ENCODE data around the gene ATP1B1. TPM values are rescaled to one million over a fixed set of nuclear protein-coding genes. Genes with fewer than 3 reads are reported as not detected.

Gene ATP1B1
- total and polyA plus RNA-seq, 9 donors = 8.3 to 26.6 (median 21.3) TPM

- H3K4me1 ChIP-seq (ENCODE audit: control insufficient read depth, insufficient read depth, low read length) = no peaks in the 10 kb centered on the region
- no peaks in the 10 kb centered on the region for H3K27me3 ChIP-seq (ENCODE audit: control insufficient read depth, insufficient read depth, low read length)
- no peak overlapping the region for H3K4me3 ChIP-seq (ENCODE audit: low read length)
- no peak for DNase-seq
- no peaks in the 10 kb centered on the region for H3K9me3 ChIP-seq (replicated peaks; ENCODE audit: control insufficient read depth, low read depth, low read length)
- WGBS (ENCODE audit: insufficient coverage) = 75% methylated on average over 1 of the region's 4 CpGs
- H3K27ac ChIP-seq (ENCODE audit: low read length) = no peak overlapping the region
- no peaks in the 10 kb centered on the region for H3K36me3 ChIP-seq (ENCODE audit: control insufficient read depth, insufficient read depth, low read length)
Measured at GRCh38 chr1:169091480-169091941, 15.0 kb upstream of the ATP1B1 start.

GRCh38 chr1:169092399-169092798, 14.1 kb upstream of the ATP1B1 start:
- no peaks in the 10 kb centered on the region for H3K36me3 ChIP-seq (ENCODE audit: control insufficient read depth, insufficient read depth, low read length)
- H3K4me3 ChIP-seq (ENCODE audit: low read length) = no peak overlapping the region
- H3K27me3 ChIP-seq (ENCODE audit: control insufficient read depth, insufficient read depth, low read length) = no peaks in the 10 kb centered on the region
- no peak overlapping the region for H3K27ac ChIP-seq (ENCODE audit: low read length)
- H3K9me3 ChIP-seq (replicated peaks; ENCODE audit: control insufficient read depth, low read depth, low read length) = no peaks in the 10 kb centered on the region
- no peaks in the 10 kb centered on the region for H3K4me1 ChIP-seq (ENCODE audit: control insufficient read depth, insufficient read depth, low read length)
- no peak for DNase-seq
- WGBS (ENCODE audit: insufficient coverage) = no CpG with 5 or more reads among the region's 2 CpGs

- Histone ChIP-seq H3K36me3 (ENCODE audit: control insufficient read depth, insufficient read depth, low read length) (no peaks in the 10 kb centered on the region), H3K4me1 (ENCODE audit: control insufficient read depth, insufficient read depth, low read length) (no peaks in the 10 kb centered on the region), H3K27me3 (ENCODE audit: control insufficient read depth, insufficient read depth, low read length) (no peaks in the 10 kb centered on the region), H3K27ac (ENCODE audit: low read length) (no peak overlapping the region), H3K9me3 (replicated peaks; ENCODE audit: control insufficient read depth, low read depth, low read length) (no peaks in the 10 kb centered on the region), H3K4me3 (ENCODE audit: low read length) (no peak overlapping the region)
- no peak for DNase-seq
- 69% methylated on average over 2 of the region's 4 CpGs for WGBS (ENCODE audit: insufficient coverage)
Measured at GRCh38 chr1:169094897-169095569, 11.5 kb upstream of the ATP1B1 start.

- H3K4me3 ChIP-seq (ENCODE audit: low read length) = no peak overlapping the region
- WGBS (ENCODE audit: insufficient coverage) = 88% methylated on average over 1 of the region's 1 CpG
- H3K27me3 ChIP-seq (ENCODE audit: control insufficient read depth, insufficient read depth, low read length) = peaks cover 4% of the 10 kb centered on the region
- peaks cover 9% of the 10 kb centered on the region for H3K4me1 ChIP-seq (ENCODE audit: control insufficient read depth, insufficient read depth, low read length)
- no peak overlapping the region for H3K27ac ChIP-seq (ENCODE audit: low read length)
- H3K36me3 ChIP-seq (ENCODE audit: control insufficient read depth, insufficient read depth, low read length) = no peaks in the 10 kb centered on the region
- H3K9me3 ChIP-seq (replicated peaks; ENCODE audit: control insufficient read depth, low read depth, low read length) = no peaks in the 10 kb centered on the region
- no peak for DNase-seq
Measured at GRCh38 chr1:169098380-169098779, 8.1 kb upstream of the ATP1B1 start.

- Histone ChIP-seq H3K36me3 (ENCODE audit: control insufficient read depth, insufficient read depth, low read length) (no peaks in the 10 kb centered on the region), H3K27ac (ENCODE audit: low read length) (no peak overlapping the region), H3K9me3 (replicated peaks; ENCODE audit: control insufficient read depth, low read depth, low read length) (no peaks in the 10 kb centered on the region), H3K4me3 (ENCODE audit: low read length) (no peak overlapping the region), H3K4me1 (ENCODE audit: control insufficient read depth, insufficient read depth, low read length) (peaks cover 9% of the 10 kb centered on the region), H3K27me3 (ENCODE audit: control insufficient read depth, insufficient read depth, low read length) (peaks cover 9% of the 10 kb centered on the region)
- WGBS (ENCODE audit: insufficient coverage) = 93% methylated on average over 2 of the region's 2 CpGs
- no peak for DNase-seq
Measured at GRCh38 chr1:169099561-169099960, 6.9 kb upstream of the ATP1B1 start.

GRCh38 chr1:169100208-169100607, 6.3 kb upstream of the ATP1B1 start:
- H3K9me3 ChIP-seq (replicated peaks; ENCODE audit: control insufficient read depth, low read depth, low read length) = no peaks in the 10 kb centered on the region
- no peak for DNase-seq
- no peak overlapping the region for H3K4me3 ChIP-seq (ENCODE audit: low read length)
- WGBS (ENCODE audit: insufficient coverage) = 69% methylated on average over 1 of the region's 1 CpG
- H3K27me3 ChIP-seq (ENCODE audit: control insufficient read depth, insufficient read depth, low read length) = peaks cover 15% of the 10 kb centered on the region
- H3K27ac ChIP-seq (ENCODE audit: low read length) = no peak overlapping the region
- H3K36me3 ChIP-seq (ENCODE audit: control insufficient read depth, insufficient read depth, low read length) = no peaks in the 10 kb centered on the region
- peaks cover 12% of the 10 kb centered on the region for H3K4me1 ChIP-seq (ENCODE audit: control insufficient read depth, insufficient read depth, low read length)

- peaks cover 16% of the 10 kb centered on the region for H3K4me1 ChIP-seq (ENCODE audit: control insufficient read depth, insufficient read depth, low read length)
- no peak overlapping the region for H3K27ac ChIP-seq (ENCODE audit: low read length)
- H3K4me3 ChIP-seq (ENCODE audit: low read length) = no peak overlapping the region
- H3K36me3 ChIP-seq (ENCODE audit: control insufficient read depth, insufficient read depth, low read length) = no peaks in the 10 kb centered on the region
- no CpG with 5 or more reads among the region's 3 CpGs for WGBS (ENCODE audit: insufficient coverage)
- DNase-seq = no peak
- H3K9me3 ChIP-seq (replicated peaks; ENCODE audit: control insufficient read depth, low read depth, low read length) = no peaks in the 10 kb centered on the region
- peaks cover 19% of the 10 kb centered on the region for H3K27me3 ChIP-seq (ENCODE audit: control insufficient read depth, insufficient read depth, low read length)
Measured at GRCh38 chr1:169100651-169101088, 5.8 kb upstream of the ATP1B1 start.

GRCh38 chr1:169102567-169102966, 3.9 kb upstream of the ATP1B1 start:
- peak; percentile 67 for DNase-seq
- no peaks in the 10 kb centered on the region for H3K36me3 ChIP-seq (ENCODE audit: control insufficient read depth, insufficient read depth, low read length)
- H3K4me1 ChIP-seq (ENCODE audit: control insufficient read depth, insufficient read depth, low read length) = peaks cover 20% of the 10 kb centered on the region
- WGBS (ENCODE audit: insufficient coverage) = 24% methylated on average over 3 of the region's 4 CpGs
- H3K27me3 ChIP-seq (ENCODE audit: control insufficient read depth, insufficient read depth, low read length) = peaks cover 19% of the 10 kb centered on the region
- no peak overlapping the region for H3K27ac ChIP-seq (ENCODE audit: low read length)
- H3K4me3 ChIP-seq (ENCODE audit: low read length) = no peak overlapping the region
- H3K9me3 ChIP-seq (replicated peaks; ENCODE audit: control insufficient read depth, low read depth, low read length) = no peaks in the 10 kb centered on the region

- WGBS (ENCODE audit: insufficient coverage) = 53% methylated on average over 5 of the region's 5 CpGs
- Histone ChIP-seq H3K36me3 (ENCODE audit: control insufficient read depth, insufficient read depth, low read length) (no peaks in the 10 kb centered on the region), H3K4me3 (ENCODE audit: low read length) (no peak overlapping the region), H3K9me3 (replicated peaks; ENCODE audit: control insufficient read depth, low read depth, low read length) (no peaks in the 10 kb centered on the region), H3K4me1 (ENCODE audit: control insufficient read depth, insufficient read depth, low read length) (peaks cover 24% of the 10 kb centered on the region), H3K27me3 (ENCODE audit: control insufficient read depth, insufficient read depth, low read length) (peaks cover 19% of the 10 kb centered on the region), H3K27ac (ENCODE audit: low read length) (no peak overlapping the region)
- DNase-seq = no peak
Measured at GRCh38 chr1:169103002-169103401, 3.5 kb upstream of the ATP1B1 start.

- DNase-seq = no peak
Measured at GRCh38 chr1:169103480-169103893, 3.0 kb upstream of the ATP1B1 start.

GRCh38 chr1:169105087-169105433, 1.4 kb upstream of the ATP1B1 start:
- DNase-seq = peak; percentile 16
- WGBS (ENCODE audit: insufficient coverage) = 61% methylated on average over 5 of the region's 6 CpGs
- peaks cover 24% of the 10 kb centered on the region for H3K4me1 ChIP-seq (ENCODE audit: control insufficient read depth, insufficient read depth, low read length)
- no peaks in the 10 kb centered on the region for H3K9me3 ChIP-seq (replicated peaks; ENCODE audit: control insufficient read depth, low read depth, low read length)
- H3K36me3 ChIP-seq (ENCODE audit: control insufficient read depth, insufficient read depth, low read length) = no peaks in the 10 kb centered on the region
- peak overlapping the region; percentile 31 for H3K27ac ChIP-seq (ENCODE audit: low read length)
- H3K27me3 ChIP-seq (ENCODE audit: control insufficient read depth, insufficient read depth, low read length) = peaks cover 19% of the 10 kb centered on the region
- H3K4me3 ChIP-seq (ENCODE audit: low read length) = peak overlapping the region; percentile 95

More at GRCh38 chr1:169103480-169103893, 3.0 kb upstream of the ATP1B1 start:
- 63% methylated on average over 5 of the region's 6 CpGs for WGBS (ENCODE audit: insufficient coverage)
- no peak overlapping the region for H3K27ac ChIP-seq (ENCODE audit: low read length)
- peaks cover 19% of the 10 kb centered on the region for H3K27me3 ChIP-seq (ENCODE audit: control insufficient read depth, insufficient read depth, low read length)
- H3K9me3 ChIP-seq (replicated peaks; ENCODE audit: control insufficient read depth, low read depth, low read length) = no peaks in the 10 kb centered on the region
- H3K4me3 ChIP-seq (ENCODE audit: low read length) = no peak overlapping the region
- peaks cover 24% of the 10 kb centered on the region for H3K4me1 ChIP-seq (ENCODE audit: control insufficient read depth, insufficient read depth, low read length)
- H3K36me3 ChIP-seq (ENCODE audit: control insufficient read depth, insufficient read depth, low read length) = no peaks in the 10 kb centered on the region
